Cardiac muscle cell (in vitro differentiated cells and primary cell): Measurements from ENCODE around the gene PLA2R1. TPM values are rescaled to one million over a fixed set of nuclear protein-coding genes. Genes with fewer than 3 reads are reported as not detected.

Experiments
- DNase-seq, 2 donors: peaks; one replicate each; pipeline versions ENCODE4 v3.0.0 to v3.0.0-alpha.2; 2010 to 2017; ENCODE audit warnings: low read depth in 1 of 2, low spot score in 1 of 2
- H3K27ac ChIP-seq: fragments of 200-600 bp; sonication (generic); 2 replicates; pipeline ENCODE4 v1.5.1; 2016
- H3K27me3 ChIP-seq: fragments of 200-600 bp; sonication (generic); 2 replicates; pipeline ENCODE4 v1.6.0; 2016; ENCODE audit warnings: control low read depth
- H3K36me3 ChIP-seq: fragments of 200-600 bp; sonication (generic); 2 replicates; pipeline ENCODE4 v1.5.1; 2016; ENCODE audit warnings: control low read depth
- H3K4me1 ChIP-seq: fragments of 200-600 bp; sonication (generic); 2 replicates; pipeline ENCODE4 v1.8.1; 2017; ENCODE audit warnings: low read depth, mild to moderate bottlenecking, mixed run types
- H3K4me3 ChIP-seq: fragments of 200-600 bp; sonication (generic); 2 replicates; pipeline ENCODE4 v1.5.1; 2016; ENCODE audit warnings: mild to moderate bottlenecking
- H3K9me3 ChIP-seq: fragments of 200-600 bp; sonication (generic); 2 replicates; pipeline ENCODE4 v1.5.1; 2017; ENCODE audit warnings: low read depth, mild to moderate bottlenecking, control low read depth
- CTCF ChIP-seq: IDR thresholded peaks from 2 replicates; pipeline ENCODE4 v1.5.1; 2012; ENCODE audit warnings: low read depth, mild to moderate bottlenecking, low read length
- polyA plus RNA-seq: library from polyadenylated mRNA; unstranded; fragments of >200 nt; fragmentation: Nextera tagmentation; extraction: Ambion mirVana; gene quantifications from 2 replicates; pipeline ENCODE4 v1.2.1, GENCODE V29; 2016
- total RNA-seq: library from RNA; depleted of rRNA; stranded (reverse); fragments of >200 nt; gene quantifications from 2 replicates; pipeline ENCODE4 v1.2.3, GENCODE V29; 2016

PLA2R1 gene
- 0.09 and 0.11 TPM in 2 replicates for total RNA-seq
- 0.22 TPM in 1 of 2 replicates, not detected in the other for polyA plus RNA-seq

DNA sequence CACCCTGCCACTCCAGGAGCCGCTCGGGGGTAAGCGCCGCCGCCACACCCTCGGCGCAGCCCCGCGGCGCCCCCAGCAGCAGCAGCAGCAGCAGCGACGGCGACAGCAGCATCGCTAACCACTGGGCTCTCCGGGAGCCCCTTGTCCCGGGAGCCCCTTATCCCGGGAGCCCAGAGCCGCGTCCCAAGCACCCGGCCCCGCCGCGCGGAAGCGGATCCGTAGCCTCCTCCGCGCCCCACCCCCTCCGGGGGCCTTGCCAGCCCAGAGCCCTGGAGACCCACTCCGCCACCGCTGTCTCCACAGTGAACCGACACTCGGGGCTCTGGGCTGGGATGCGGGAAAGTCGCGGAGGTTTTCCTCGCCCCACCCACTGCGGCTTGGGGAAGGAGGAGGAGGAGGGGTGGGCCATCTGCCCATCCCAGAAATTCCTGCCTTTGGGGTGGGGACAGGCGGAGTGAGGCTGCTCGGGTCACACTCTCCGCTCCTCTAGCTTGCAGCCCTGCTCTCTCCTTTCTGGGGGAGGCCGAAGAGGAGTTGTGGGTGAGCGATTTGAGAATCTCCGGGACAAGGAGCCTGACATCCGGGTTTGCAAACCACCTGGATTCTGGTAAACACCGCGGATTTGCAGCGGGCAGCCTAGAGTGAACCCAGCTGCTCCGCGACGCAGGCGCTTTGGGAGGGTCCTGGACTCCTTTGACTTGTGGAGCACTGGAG, at the start of gene PLA2R1:
PLA2R1 (minus strand) TSS at position 324 of the 714 bp plus-strand sequence; CDS start at position 112, 212 bp downstream.
- DNase-seq = peak; percentile 58 to 59
- H3K4me1 ChIP-seq = no peaks in the 10 kb centered on the region
- H3K36me3 ChIP-seq = no peaks in the 10 kb centered on the region
- no peak for TF ChIP-seq CTCF
- peak within 1 kb of the TSS; percentile 46 for H3K4me3 ChIP-seq
- no peaks in the 10 kb centered on the region for H3K9me3 ChIP-seq
- H3K27me3 ChIP-seq = peaks cover 43% of the 10 kb centered on the region
- H3K27ac ChIP-seq = no peak within 1 kb of the TSS

DNA sequence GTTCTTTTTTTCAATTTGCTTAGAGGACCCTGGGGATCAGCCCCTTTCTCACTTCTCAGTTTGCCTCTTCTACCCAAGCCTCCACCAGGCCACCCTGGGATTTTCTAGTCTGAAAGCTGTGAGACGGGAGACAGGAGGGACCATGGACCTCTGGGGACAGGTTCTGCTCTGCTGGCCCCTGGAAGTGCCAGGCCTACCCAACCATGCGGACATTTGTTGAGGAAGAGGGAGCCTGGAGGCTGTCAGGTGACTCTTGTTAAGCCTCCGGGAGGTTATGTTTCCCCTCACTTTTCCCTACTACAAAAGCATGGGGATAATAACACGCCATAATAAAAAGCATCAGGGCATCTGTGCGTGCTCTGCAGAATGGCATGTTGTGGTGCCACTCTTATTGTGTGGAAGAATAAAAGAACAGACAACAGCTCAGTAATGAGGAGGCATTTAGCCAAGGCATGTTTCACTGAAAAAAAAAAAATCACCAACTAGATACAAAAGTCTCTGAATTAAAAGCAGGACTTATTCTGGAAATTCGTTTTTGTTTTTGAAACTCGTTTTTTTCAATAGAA, 48.3 kb upstream of the PLA2R1 start:
- DNase-seq = no peak
- Histone ChIP-seq H3K27ac (no peak overlapping the region), H3K4me1 (peaks cover 6% of the 10 kb centered on the region), H3K4me3 (no peak overlapping the region), H3K9me3 (no peaks in the 10 kb centered on the region), H3K27me3 (no peaks in the 10 kb centered on the region), H3K36me3 (no peaks in the 10 kb centered on the region)
- no peak for TF ChIP-seq CTCF

DNA sequence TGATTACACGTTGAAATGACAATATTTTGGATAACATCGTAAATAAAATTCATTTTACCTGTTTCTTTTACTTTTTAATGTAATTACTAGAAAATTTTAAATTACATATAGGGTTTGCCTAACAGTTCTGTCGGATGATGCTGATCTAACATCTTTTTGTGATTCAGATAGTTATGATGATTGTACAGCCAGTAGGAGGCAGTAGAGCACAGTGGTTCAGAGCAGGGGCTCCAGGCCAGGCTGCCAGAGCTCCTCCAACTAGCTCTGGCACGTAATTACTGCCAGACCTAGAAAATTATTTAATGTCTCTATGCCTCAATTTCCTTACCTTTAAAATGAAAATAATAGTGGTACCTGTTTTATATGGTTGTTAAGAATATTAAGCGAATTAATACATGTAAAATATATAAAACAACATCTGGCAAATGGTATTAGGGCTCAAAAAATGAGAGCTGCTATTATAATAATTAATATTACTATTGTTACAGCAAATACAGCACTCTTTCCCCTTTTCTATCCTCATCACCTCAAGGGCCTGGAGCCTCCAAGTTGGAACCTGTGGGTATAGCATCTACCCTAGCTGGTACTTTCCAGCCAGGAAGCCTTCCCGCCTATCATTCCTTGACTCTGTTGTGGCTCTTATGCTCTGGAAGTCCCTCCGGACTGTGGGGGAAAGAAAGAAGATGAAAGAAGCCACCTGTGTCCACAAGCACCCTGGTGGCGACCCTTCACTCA, 47.7 kb upstream of the PLA2R1 start:
- H3K4me3 ChIP-seq = no peak overlapping the region
- H3K4me1 ChIP-seq = peaks cover 6% of the 10 kb centered on the region
- no peaks in the 10 kb centered on the region for H3K36me3 ChIP-seq
- no peaks in the 10 kb centered on the region for H3K9me3 ChIP-seq
- no peaks in the 10 kb centered on the region for H3K27me3 ChIP-seq
- peak; percentile 80 for TF ChIP-seq CTCF
- no peak overlapping the region for H3K27ac ChIP-seq
- peak; percentile 88 to 89 for DNase-seq

DNA sequence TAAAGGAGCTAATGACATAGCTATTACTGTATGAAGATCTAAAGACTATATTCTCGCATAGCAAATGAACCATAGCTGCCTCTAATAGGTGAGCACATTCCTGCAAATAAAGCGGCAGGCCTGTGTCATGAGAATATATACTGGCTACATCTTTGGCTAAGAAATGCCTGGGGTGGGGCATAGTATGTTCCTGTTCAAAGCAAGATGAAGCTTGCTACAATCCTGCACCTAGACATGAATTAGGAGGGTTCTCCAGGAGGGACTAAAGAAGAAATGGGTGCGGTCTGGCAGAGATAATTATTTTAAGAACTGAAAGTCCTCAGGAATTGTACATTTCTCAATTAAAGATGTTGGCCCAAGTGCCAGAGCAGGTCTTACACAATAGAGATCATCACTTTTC, 46.8 kb upstream of the PLA2R1 start:
- no peak overlapping the region for H3K27ac ChIP-seq
- peaks cover 6% of the 10 kb centered on the region for H3K4me1 ChIP-seq
- H3K9me3 ChIP-seq = no peaks in the 10 kb centered on the region
- H3K4me3 ChIP-seq = no peak overlapping the region
- H3K27me3 ChIP-seq = no peaks in the 10 kb centered on the region
- H3K36me3 ChIP-seq = no peaks in the 10 kb centered on the region
- TF ChIP-seq CTCF = no peak
- DNase-seq = no peak

- Histone ChIP-seq H3K9me3 (no peaks in the 10 kb centered on the region), H3K36me3 (no peaks in the 10 kb centered on the region), H3K4me3 (no peak overlapping the region), H3K27ac (no peak overlapping the region), H3K4me1 (peaks cover 6% of the 10 kb centered on the region), H3K27me3 (no peaks in the 10 kb centered on the region)
- TF ChIP-seq CTCF = no peak
- DNase-seq = no peak
Observed at GRCh38 chr2:160108646-160109045, 46.2 kb upstream of the PLA2R1 start.
